GM21825 (cell line): ENCODE measurements around the gene PARD6B.
"Not testable (repeated sequence)": the region's sequence is repeated elsewhere in the genome, so short reads cannot be mapped to it uniquely, and the experiment has no call there.

Experiments used
- ATAC-seq: cut with Tn5 transposase; IDR thresholded peaks from one replicate; pipeline ENCODE4 v1.9.1; 2021; ENCODE audit warnings: mild to moderate bottlenecking, moderate library complexity; ENCODE audit not compliant: unreplicated experiment

Gene PARD6B

GRCh38 chr20:50731055-50731929 is at the start of gene PARD6B:
PARD6B (plus strand) TSS chr20:50731580; CDS start chr20:50731787, 207 bp downstream.
- ATAC-seq = peak; percentile 85

GRCh38 chr20:50682065-50682464 is 49.3 kb upstream of the PARD6B start:
- ATAC-seq = no peak

- no peak for ATAC-seq
These were observed 48.3 kb upstream of the PARD6B start for GRCh38 chr20:50682947-50683530.

GRCh38 chr20:50683570-50683969 is 47.8 kb upstream of the PARD6B start:
- ATAC-seq = no peak

- ATAC-seq = no peak
These were observed 44.6 kb upstream of the PARD6B start for GRCh38 chr20:50686821-50687220.

- no peak for ATAC-seq
These were observed 43.0 kb upstream of the PARD6B start for GRCh38 chr20:50688256-50688975.

- no peak for ATAC-seq
These were observed 41.3 kb upstream of the PARD6B start for GRCh38 chr20:50689864-50690649.

GRCh38 chr20:50690650-50691572 is 40.5 kb upstream of the PARD6B start, which contains the start of gene RIPOR3:
RIPOR3 (minus strand) TSS chr20:50691542; CDS start chr20:50691128, 414 bp downstream.
- ATAC-seq = no peak

GRCh38 chr20:50691573-50692551 is 39.5 kb upstream of the PARD6B start:
- ATAC-seq = no peak

GRCh38 chr20:50692552-50692933 is 38.8 kb upstream of the PARD6B start:
- ATAC-seq = no peak

GRCh38 chr20:50693001-50693400 is 38.4 kb upstream of the PARD6B start:
- no peak for ATAC-seq

GRCh38 chr20:50694379-50695134 is 36.8 kb upstream of the PARD6B start:
- no peak for ATAC-seq

GRCh38 chr20:50695135-50695872 is 36.1 kb upstream of the PARD6B start:
- ATAC-seq = no peak

GRCh38 chr20:50698255-50698654 is 33.1 kb upstream of the PARD6B start:
- not testable (repeated sequence) for ATAC-seq

- ATAC-seq = no peak
These were observed 31.7 kb upstream of the PARD6B start for GRCh38 chr20:50699688-50700087.

GRCh38 chr20:50701041-50701963 is 30.1 kb upstream of the PARD6B start:
- no peak for ATAC-seq
